ENCODE measurements around the gene FAM120B.

DNA sequence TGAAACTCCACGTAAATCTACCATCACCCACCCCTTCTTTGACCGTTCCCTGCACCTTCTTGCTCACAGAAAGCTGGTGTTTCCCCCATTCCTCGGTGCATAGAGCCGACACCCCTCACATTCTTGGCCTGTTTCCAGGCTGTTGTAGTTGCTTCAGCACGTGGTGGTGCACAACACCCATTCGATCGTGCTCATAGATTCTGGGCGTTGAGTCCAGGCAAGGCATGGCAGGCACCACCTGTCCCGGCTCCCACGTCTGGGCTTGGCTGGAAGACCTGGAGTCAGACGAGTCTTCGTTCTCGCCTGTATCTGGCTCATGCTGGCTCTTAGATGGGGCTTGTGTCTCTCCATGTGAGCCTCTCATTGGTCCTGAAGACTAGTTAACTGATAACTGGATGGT, 100.6 kb downstream of the FAM120B start:
- TF ChIP-seq EZH2phosphoT487 (IDR thresholded peaks at IDR 0.05; ENCODE audit: insufficient read depth, low read depth) (no peak), EZH2 (IDR thresholded peaks at IDR 0.05; ENCODE audit: insufficient read depth, poor library complexity, severe bottlenecking) (no peak)
